ENCODE results near the gene SNTB2. TPM values are rescaled to one million over a fixed set of nuclear protein-coding genes. Genes with fewer than 3 reads are reported as not detected.

SNTB2 gene
- total RNA-seq, 4 donors from 2014 or later = 35.8 to 81.6 (median 57.8) TPM

- Histone ChIP-seq H3K27ac (no peak overlapping the region), H3K27me3 (no peaks in the 10 kb centered on the region), H3K4me3 (no peak overlapping the region), H3K9me3 (no peaks in the 10 kb centered on the region), H3K4me1 (peaks cover 11% of the 10 kb centered on the region), H3K36me3 (peaks cover 4% of the 10 kb centered on the region)
- 94% methylated on average over 3 of the region's 3 CpGs for WGBS
- DNase-seq (ENCODE audit: low spot score in 2 of 2) = no peak
- TF ChIP-seq POLR2AphosphoS5 (IDR thresholded peaks at IDR 0.05) = no peak
- TF ChIP-seq EP300 (IDR thresholded peaks at IDR 0.05) = no peak
- TF ChIP-seq POLR2A (IDR thresholded peaks at IDR 0.05) = no peak
- no peak for TF ChIP-seq CTCF (IDR thresholded peaks at IDR 0.05)
These were observed 73.5 kb downstream of the SNTB2 start for GRCh38 chr16:69260506-69260905.

GRCh38 chr16:69266334-69267063, 79.5 kb downstream of the SNTB2 start:
- TF ChIP-seq CTCF (IDR thresholded peaks at IDR 0.05) (no peak), EP300 (IDR thresholded peaks at IDR 0.05) (no peak), POLR2AphosphoS5 (IDR thresholded peaks at IDR 0.05) (no peak), POLR2A (IDR thresholded peaks at IDR 0.05) (no peak)
- H3K4me1 ChIP-seq = no peaks in the 10 kb centered on the region
- peaks cover 12% of the 10 kb centered on the region for H3K36me3 ChIP-seq
- no peak for DNase-seq (ENCODE audit: low spot score in 2 of 2)
- H3K27ac ChIP-seq = no peak overlapping the region
- H3K27me3 ChIP-seq = no peaks in the 10 kb centered on the region
- no peak overlapping the region for H3K4me3 ChIP-seq
- 54% methylated on average over 4 of the region's 4 CpGs for WGBS
- H3K9me3 ChIP-seq = no peaks in the 10 kb centered on the region

GRCh38 chr16:69267633-69268032, 80.7 kb downstream of the SNTB2 start:
- no peak for DNase-seq (ENCODE audit: low spot score in 2 of 2)
- WGBS = 97% methylated on average over 4 of the region's 4 CpGs
- Histone ChIP-seq H3K4me1 (no peaks in the 10 kb centered on the region), H3K36me3 (peaks cover 17% of the 10 kb centered on the region), H3K27ac (no peak overlapping the region), H3K4me3 (no peak overlapping the region), H3K27me3 (no peaks in the 10 kb centered on the region), H3K9me3 (no peaks in the 10 kb centered on the region)
- TF ChIP-seq POLR2AphosphoS5 (IDR thresholded peaks at IDR 0.05) = no peak

- peaks cover 15% of the 10 kb centered on the region for H3K36me3 ChIP-seq
- H3K9me3 ChIP-seq = no peaks in the 10 kb centered on the region
- WGBS = 80% methylated on average over 3 of the region's 3 CpGs
- no peak overlapping the region for H3K27ac ChIP-seq
- TF ChIP-seq POLR2AphosphoS5 (IDR thresholded peaks at IDR 0.05) (no peak), CTCF (IDR thresholded peaks at IDR 0.05) (no peak), POLR2A (IDR thresholded peaks at IDR 0.05) (no peak), EP300 (IDR thresholded peaks at IDR 0.05) (no peak)
- no peak overlapping the region for H3K4me3 ChIP-seq
- peaks cover 9% of the 10 kb centered on the region for H3K4me1 ChIP-seq
- DNase-seq (ENCODE audit: low spot score in 2 of 2) = no peak
- H3K27me3 ChIP-seq = no peaks in the 10 kb centered on the region
These were observed 83.4 kb downstream of the SNTB2 start for GRCh38 chr16:69270395-69270794.

- H3K4me1 ChIP-seq = peaks cover 13% of the 10 kb centered on the region
- no peaks in the 10 kb centered on the region for H3K9me3 ChIP-seq
- WGBS = 87% methylated on average over 2 of the region's 2 CpGs
- H3K27me3 ChIP-seq = no peaks in the 10 kb centered on the region
- no peak for DNase-seq (ENCODE audit: low spot score in 2 of 2)
- TF ChIP-seq POLR2A (IDR thresholded peaks at IDR 0.05) = no peak
- no peak for TF ChIP-seq CTCF (IDR thresholded peaks at IDR 0.05)
- TF ChIP-seq POLR2AphosphoS5 (IDR thresholded peaks at IDR 0.05) = no peak
- no peak for TF ChIP-seq EP300 (IDR thresholded peaks at IDR 0.05)
- peaks cover 15% of the 10 kb centered on the region for H3K36me3 ChIP-seq
- H3K4me3 ChIP-seq = no peak overlapping the region
- H3K27ac ChIP-seq = no peak overlapping the region
These were observed 83.9 kb downstream of the SNTB2 start for GRCh38 chr16:69270831-69271230.
